ENCODE measurements around the gene APP.

APP gene

DNA sequence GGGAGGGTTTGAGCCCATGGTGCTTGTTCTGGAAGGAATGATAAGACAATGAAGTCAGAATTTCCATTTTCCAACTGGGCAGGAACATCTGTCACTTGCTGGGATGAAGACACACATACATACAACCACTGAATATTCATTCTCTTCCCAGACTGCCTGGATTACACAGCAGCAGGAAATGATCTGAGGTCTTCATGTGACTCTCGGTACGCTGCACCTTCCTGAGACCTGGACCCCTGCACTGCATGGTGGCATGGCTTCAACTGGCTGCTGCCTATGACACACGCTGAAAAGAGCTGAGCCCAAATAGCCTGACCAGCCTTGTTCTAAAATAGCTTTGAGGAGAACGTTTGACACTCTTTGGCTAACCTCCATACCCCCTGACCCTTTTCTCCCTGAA lies 285.2 kb downstream of the APP start:
- TF ChIP-seq ZNF548 (tag by site-specific recombination; IDR thresholded peaks at IDR 0.05) (no peak), ZNF404 (tag by site-specific recombination; IDR thresholded peaks at IDR 0.05) (no peak), ZNF792 (tag by site-specific recombination; IDR thresholded peaks at IDR 0.05) (no peak), ZNF341 (tag by site-specific recombination; IDR thresholded peaks at IDR 0.05; ENCODE audit: low read depth) (no peak), ZNF169 (tag by site-specific recombination; IDR thresholded peaks at IDR 0.05) (no peak), ZXDB (tag by site-specific recombination; IDR thresholded peaks at IDR 0.05) (no peak), ZNF610 (tag by site-specific recombination; IDR thresholded peaks at IDR 0.05; ENCODE audit: borderline replicate concordance) (no peak), GFI1B (tag by site-specific recombination; IDR thresholded peaks at IDR 0.05) (no peak)
- TF ChIP-seq, protein P1, sequence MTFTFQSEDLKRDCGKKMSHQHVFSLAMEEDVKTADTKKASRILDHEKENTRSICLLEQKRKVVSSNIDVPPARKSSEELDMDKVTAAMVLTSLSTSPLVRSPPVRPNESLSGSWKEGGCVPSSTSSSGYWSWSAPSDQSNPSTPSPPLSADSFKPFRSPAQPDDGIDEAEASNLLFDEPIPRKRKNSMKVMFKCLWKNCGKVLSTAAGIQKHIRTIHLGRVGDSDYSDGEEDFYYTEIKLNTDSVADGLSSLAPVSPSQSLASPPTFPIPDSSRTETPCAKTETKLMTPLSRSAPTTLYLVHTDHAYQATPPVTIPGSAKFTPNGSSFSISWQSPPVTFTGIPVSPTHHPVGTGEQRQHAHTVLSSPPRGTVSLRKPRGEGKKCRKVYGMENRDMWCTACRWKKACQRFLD (tag by site-specific recombination; IDR thresholded peaks at IDR 0.05): no peak
- TF ChIP-seq, protein P2, sequence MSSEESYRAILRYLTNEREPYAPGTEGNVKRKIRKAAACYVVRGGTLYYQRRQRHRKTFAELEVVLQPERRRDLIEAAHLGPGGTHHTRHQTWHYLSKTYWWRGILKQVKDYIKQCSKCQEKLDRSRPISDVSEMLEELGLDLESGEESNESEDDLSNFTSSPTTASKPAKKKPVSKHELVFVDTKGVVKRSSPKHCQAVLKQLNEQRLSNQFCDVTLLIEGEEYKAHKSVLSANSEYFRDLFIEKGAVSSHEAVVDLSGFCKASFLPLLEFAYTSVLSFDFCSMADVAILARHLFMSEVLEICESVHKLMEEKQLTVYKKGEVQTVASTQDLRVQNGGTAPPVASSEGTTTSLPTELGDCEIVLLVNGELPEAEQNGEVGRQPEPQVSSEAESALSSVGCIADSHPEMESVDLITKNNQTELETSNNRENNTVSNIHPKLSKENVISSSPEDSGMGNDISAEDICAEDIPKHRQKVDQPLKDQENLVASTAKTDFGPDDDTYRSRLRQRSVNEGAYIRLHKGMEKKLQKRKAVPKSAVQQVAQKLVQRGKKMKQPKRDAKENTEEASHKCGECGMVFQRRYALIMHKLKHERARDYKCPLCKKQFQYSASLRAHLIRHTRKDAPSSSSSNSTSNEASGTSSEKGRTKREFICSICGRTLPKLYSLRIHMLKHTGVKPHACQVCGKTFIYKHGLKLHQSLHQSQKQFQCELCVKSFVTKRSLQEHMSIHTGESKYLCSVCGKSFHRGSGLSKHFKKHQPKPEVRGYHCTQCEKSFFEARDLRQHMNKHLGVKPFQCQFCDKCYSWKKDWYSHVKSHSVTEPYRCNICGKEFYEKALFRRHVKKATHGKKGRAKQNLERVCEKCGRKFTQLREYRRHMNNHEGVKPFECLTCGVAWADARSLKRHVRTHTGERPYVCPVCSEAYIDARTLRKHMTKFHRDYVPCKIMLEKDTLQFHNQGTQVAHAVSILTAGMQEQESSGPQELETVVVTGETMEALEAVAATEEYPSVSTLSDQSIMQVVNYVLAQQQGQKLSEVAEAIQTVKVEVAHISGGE (tag by site-specific recombination; conservative IDR thresholded peaks at IDR 0.05; ENCODE audit: low read depth): no peak
- TF ChIP-seq, protein P3, sequence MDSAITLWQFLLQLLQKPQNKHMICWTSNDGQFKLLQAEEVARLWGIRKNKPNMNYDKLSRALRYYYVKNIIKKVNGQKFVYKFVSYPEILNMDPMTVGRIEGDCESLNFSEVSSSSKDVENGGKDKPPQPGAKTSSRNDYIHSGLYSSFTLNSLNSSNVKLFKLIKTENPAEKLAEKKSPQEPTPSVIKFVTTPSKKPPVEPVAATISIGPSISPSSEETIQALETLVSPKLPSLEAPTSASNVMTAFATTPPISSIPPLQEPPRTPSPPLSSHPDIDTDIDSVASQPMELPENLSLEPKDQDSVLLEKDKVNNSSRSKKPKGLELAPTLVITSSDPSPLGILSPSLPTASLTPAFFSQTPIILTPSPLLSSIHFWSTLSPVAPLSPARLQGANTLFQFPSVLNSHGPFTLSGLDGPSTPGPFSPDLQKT (IDR thresholded peaks at IDR 0.05; ENCODE audit: borderline replicate concordance, low read depth, low read length): no peak
- Histone ChIP-seq H3K27ac (ENCODE audit: extremely low read depth, low read depth, low read length) (no peak overlapping the region), H3K36me3 (ENCODE audit: control insufficient read depth in 2 of 2, insufficient read depth in 1 of 2, low read length in 2 of 2) (peaks cover 15 to 48% of the 10 kb centered on the region in 2 experiments), H3K9me3 (ENCODE audit: control insufficient read depth, insufficient read depth, low read depth, low read length) (no peaks in the 10 kb centered on the region), H3K4me1 (ENCODE audit: control insufficient read depth, insufficient read depth, low read length) (no peaks in the 10 kb centered on the region), H3K4me3 (ENCODE audit: low read depth, low read length) (no peak overlapping the region)
- POLR2A ChIA-PET: interaction anchor here (0.6 kb wide), 1 partner anchor 256 kb away, joined by 3 read pairs; no protein-coding TSS in a partner anchor
- CTCF ChIA-PET: interaction anchor here (0.7 to 1.8 kb wide), 5 partner anchors 10 to 539 kb away, joined by 3 to 5 read pairs (median 3); partner anchors contain the start of gene APP

DNA sequence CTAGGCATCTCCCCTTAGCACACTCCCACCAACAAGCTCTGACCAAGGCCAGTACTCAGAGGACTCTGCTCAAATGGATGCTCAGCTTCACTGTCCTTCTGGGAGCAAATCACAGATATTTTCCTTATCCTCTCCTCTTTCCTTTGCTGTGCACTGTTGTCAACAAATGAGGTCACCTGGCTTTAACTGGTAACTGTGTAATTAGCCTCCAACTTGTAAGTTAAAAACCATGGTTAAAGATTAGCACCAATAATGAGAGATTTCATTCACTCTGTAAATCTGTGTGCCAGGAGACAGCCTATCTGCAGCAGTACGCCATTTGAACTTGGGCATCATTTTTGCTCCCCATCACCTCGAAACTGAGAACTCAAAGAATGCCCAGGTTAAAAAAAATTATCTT lies 286.3 kb downstream of the APP start:
- CTCF ChIA-PET: interaction anchor here (1.8 kb wide), 1 partner anchor 11 kb away, joined by 5 read pairs; no protein-coding TSS in a partner anchor
- H3K4me3 ChIP-seq (ENCODE audit: low read depth, low read length): no peak overlapping the region
- H3K27ac ChIP-seq (ENCODE audit: extremely low read depth, low read depth, low read length): no peak overlapping the region
- TF ChIP-seq ZSCAN30 (tag by site-specific recombination; IDR thresholded peaks at IDR 0.05) (no peak), ZNF701 (tag by site-specific recombination; IDR thresholded peaks at IDR 0.05) (no peak), ZFP37 (tag by site-specific recombination; IDR thresholded peaks at IDR 0.05) (no peak), ZNF600 (tag by site-specific recombination; IDR thresholded peaks at IDR 0.05) (no peak), ZNF10 (tag by site-specific recombination; IDR thresholded peaks at IDR 0.05) (no peak)
- TF ChIP-seq, protein P4, sequence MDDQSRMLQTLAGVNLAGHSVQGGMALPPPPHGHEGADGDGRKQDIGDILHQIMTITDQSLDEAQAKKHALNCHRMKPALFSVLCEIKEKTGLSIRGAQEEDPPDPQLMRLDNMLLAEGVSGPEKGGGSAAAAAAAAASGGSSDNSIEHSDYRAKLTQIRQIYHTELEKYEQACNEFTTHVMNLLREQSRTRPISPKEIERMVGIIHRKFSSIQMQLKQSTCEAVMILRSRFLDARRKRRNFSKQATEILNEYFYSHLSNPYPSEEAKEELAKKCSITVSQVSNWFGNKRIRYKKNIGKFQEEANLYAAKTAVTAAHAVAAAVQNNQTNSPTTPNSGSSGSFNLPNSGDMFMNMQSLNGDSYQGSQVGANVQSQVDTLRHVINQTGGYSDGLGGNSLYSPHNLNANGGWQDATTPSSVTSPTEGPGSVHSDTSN (CRISPR knock-in tag; IDR thresholded peaks at IDR 0.05): no peak
- TF ChIP-seq, protein P5, sequence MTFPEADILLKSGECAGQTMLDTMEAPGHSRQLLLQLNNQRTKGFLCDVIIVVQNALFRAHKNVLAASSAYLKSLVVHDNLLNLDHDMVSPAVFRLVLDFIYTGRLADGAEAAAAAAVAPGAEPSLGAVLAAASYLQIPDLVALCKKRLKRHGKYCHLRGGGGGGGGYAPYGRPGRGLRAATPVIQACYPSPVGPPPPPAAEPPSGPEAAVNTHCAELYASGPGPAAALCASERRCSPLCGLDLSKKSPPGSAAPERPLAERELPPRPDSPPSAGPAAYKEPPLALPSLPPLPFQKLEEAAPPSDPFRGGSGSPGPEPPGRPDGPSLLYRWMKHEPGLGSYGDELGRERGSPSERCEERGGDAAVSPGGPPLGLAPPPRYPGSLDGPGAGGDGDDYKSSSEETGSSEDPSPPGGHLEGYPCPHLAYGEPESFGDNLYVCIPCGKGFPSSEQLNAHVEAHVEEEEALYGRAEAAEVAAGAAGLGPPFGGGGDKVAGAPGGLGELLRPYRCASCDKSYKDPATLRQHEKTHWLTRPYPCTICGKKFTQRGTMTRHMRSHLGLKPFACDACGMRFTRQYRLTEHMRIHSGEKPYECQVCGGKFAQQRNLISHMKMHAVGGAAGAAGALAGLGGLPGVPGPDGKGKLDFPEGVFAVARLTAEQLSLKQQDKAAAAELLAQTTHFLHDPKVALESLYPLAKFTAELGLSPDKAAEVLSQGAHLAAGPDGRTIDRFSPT (tag by site-specific recombination; IDR thresholded peaks at IDR 0.05): no peak
- TF ChIP-seq, protein P6, sequence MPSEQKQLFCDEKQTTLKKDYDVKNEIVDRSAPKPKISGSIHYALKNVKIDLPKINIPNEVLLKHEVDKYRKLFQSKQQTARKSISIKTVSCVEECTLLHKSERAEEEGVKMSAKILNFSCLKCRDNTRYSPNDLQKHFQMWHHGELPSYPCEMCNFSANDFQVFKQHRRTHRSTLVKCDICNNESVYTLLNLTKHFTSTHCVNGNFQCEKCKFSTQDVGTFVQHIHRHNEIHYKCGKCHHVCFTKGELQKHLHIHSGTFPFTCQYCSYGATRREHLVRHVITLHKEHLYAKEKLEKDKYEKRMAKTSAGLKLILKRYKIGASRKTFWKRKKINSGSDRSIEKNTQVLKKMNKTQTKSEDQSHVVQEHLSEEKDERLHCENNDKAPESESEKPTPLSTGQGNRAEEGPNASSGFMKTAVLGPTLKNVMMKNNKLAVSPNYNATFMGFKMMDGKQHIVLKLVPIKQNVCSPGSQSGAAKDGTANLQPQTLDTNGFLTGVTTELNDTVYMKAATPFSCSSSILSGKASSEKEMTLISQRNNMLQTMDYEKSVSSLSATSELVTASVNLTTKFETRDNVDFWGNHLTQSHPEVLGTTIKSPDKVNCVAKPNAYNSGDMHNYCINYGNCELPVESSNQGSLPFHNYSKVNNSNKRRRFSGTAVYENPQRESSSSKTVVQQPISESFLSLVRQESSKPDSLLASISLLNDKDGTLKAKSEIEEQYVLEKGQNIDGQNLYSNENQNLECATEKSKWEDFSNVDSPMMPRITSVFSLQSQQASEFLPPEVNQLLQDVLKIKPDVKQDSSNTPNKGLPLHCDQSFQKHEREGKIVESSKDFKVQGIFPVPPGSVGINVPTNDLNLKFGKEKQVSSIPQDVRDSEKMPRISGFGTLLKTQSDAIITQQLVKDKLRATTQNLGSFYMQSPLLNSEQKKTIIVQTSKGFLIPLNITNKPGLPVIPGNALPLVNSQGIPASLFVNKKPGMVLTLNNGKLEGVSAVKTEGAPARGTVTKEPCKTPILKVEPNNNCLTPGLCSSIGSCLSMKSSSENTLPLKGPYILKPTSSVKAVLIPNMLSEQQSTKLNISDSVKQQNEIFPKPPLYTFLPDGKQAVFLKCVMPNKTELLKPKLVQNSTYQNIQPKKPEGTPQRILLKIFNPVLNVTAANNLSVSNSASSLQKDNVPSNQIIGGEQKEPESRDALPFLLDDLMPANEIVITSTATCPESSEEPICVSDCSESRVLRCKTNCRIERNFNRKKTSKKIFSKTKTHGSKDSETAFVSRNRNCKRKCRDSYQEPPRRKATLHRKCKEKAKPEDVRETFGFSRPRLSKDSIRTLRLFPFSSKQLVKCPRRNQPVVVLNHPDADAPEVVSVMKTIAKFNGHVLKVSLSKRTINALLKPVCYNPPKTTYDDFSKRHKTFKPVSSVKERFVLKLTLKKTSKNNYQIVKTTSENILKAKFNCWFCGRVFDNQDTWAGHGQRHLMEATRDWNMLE (tag by site-specific recombination; conservative IDR thresholded peaks at IDR 0.05; ENCODE audit: low read depth): no peak
- H3K9me3 ChIP-seq (ENCODE audit: control insufficient read depth, insufficient read depth, low read depth, low read length): no peaks in the 10 kb centered on the region
- POLR2A ChIA-PET: no interaction called here
- no peaks in the 10 kb centered on the region for H3K4me1 ChIP-seq (ENCODE audit: control insufficient read depth, insufficient read depth, low read length)
- H3K36me3 ChIP-seq (ENCODE audit: control insufficient read depth in 2 of 2, insufficient read depth in 1 of 2, low read length in 2 of 2): peaks cover 6 to 45% of the 10 kb centered on the region in 2 experiments

Measured in HEK293 (cell line).